Skin epidermis (tissue), 12 donors: ENCODE measurements around the gene PFDN5.

ENCODE experiments used
- H3K27ac ChIP-seq, 21 experiments: fragments of 200-600 bp; sonication (generic) in 11 of 21; one replicate each; pipeline ENCODE4 v1.5.0; 2020; ENCODE audit warnings: mild to moderate bottlenecking in 3 of 21, inconsistent platforms in 2 of 21, moderate library complexity in 2 of 21
- H3K4me3 ChIP-seq, 7 experiments: fragments of 200-600 bp; sonication (generic) in 2 of 7; one replicate each; pipeline ENCODE4 v1.5.0; 2020; ENCODE audit warnings: inconsistent platforms in 2 of 7, mild to moderate bottlenecking in 2 of 7, moderate library complexity in 1 of 7

Gene PFDN5

DNA sequence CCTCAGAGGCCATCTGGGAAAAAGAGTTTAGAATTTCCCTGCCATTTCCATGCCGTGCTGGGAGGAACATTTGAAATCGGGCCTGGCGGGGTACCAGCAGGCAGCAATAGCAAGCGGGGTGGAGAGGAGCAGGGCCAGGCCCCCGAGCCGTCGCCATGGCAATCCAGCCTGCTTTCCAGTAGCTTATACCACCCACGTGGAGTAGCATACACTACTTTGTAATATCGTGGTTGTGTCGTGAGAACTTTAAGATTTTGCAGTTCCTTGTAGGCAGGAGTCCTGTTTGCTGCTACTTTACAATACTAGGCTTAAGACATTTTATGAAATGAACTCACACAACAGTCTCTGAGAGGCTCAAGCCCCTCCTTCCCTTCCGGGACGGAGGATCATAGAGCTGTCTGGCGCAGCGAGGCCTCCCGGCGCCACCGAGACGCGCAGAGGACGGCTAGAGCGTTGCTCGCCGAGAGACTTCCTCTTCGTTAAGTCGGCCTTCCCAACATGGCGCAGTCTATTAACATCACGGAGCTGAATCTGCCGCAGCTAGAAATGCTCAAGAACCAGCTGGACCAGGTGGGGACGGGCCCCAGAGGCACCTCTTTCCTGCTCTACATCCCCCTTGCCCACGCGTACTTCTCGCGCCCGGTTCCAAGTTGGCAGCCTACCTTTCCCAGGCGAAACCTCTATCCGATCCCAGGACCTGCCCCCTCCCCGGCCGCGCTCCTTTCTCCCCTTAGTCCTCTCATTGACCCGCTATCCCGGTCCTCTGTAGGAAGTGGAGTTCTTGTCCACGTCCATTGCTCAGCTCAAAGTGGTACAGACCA is at the start of gene PFDN5:
PFDN5 (plus strand) TSS at position 473 of the 821 bp plus-strand sequence; CDS start at position 499, 26 bp downstream.
- Histone ChIP-seq H3K27ac (peak within 1 kb of the TSS in 20 of 21 experiments; percentile 76 to 97 (median 91)), H3K4me3 (peak within 1 kb of the TSS; percentile 61 to 94 (median 84))

DNA sequence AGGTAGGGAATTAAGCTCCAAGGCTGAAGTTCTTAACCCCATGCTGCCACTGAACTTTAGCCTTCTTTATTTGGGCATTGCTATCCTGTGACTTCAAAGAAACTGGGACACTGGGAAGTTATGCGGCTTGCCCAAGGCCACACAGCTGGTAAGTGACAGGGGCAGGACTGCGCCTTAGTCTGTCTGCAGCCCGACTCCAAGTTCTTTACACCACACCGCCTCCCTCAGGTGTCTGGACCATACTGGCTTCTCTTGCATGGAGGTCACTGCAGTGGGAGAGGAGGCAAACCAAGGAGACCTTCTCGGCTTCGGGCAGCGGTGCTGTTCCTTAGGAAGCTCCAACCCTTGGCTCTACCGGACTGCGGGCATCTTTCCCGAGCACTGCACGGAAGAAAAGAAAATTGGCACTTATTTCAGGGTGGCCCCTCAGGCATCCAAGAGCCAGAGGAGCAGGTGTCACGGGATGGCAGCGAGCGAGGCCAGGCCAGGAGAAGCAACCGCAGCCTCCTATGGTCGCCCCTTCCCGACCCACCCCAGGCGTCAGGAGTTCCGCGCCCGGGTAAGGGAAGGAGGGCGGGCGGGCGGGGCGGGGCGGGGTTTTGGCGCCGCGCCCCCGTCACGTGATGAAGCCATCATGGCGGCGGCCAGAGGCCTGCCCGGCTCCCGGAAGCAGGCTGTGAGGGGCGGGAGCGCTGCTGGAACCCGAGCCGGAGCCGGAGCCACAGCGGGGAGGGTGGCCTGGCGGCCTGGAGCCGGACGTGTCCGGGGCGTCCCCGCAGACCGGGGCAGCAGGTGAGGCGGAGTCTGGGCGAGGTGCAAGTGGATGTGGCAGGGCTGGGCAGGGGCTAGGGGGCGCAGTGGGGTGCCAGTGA is 43.6 kb upstream of the PFDN5 start:
- Histone ChIP-seq H3K4me3 (peak overlapping the region; percentile 63 to 89 (median 84)), H3K27ac (peak overlapping the region; percentile 85 to 99 (median 94))

DNA sequence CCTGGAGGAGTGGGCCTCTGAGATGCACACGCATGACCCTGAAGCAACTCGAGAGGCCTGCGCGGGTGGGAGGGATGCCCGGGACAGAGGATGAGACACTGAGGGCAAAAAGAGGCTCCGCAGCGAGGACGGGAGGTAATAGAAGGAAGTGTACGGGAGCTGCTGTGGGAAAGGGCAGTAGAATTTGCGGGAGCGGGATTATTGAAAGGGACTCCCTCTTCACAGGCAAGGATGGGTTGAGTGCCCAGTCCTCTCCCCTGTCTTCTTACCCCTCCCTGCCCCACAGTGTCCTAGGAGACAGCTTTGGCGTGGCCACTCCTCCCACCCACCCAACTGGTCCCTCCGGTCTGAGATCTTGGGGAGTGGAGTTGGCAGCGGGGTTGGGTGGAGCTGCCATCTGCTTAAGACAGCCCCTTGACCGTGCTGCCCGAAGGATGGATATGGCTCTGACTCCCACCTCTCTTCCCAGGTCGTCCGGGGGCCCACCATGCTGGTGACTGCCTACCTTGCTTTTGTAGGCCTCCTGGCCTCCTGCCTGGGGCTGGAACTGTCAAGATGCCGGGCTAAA is 42.9 kb upstream of the PFDN5 start:
- peak overlapping the region; percentile 63 to 89 (median 84) for H3K4me3 ChIP-seq
- peak overlapping the region; percentile 85 to 99 (median 94) for H3K27ac ChIP-seq

DNA sequence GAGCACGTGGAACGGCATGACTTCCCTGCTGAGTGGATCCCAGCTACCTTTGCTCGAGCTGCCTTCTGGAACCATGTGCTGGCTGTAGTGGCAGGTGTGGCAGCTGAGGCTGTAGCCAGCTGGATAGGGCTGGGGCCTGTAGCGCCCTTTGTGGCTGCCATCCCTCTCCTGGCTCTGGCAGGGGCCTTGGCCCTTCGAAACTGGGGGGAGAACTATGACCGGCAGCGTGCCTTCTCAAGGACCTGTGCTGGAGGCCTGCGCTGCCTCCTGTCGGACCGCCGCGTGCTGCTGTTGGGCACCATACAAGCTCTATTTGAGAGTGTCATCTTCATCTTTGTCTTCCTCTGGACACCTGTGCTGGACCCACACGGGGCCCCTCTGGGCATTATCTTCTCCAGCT is 42.0 kb upstream of the PFDN5 start:
- peak overlapping the region in 1 of 7 experiments; percentile 77 for H3K4me3 ChIP-seq

DNA sequence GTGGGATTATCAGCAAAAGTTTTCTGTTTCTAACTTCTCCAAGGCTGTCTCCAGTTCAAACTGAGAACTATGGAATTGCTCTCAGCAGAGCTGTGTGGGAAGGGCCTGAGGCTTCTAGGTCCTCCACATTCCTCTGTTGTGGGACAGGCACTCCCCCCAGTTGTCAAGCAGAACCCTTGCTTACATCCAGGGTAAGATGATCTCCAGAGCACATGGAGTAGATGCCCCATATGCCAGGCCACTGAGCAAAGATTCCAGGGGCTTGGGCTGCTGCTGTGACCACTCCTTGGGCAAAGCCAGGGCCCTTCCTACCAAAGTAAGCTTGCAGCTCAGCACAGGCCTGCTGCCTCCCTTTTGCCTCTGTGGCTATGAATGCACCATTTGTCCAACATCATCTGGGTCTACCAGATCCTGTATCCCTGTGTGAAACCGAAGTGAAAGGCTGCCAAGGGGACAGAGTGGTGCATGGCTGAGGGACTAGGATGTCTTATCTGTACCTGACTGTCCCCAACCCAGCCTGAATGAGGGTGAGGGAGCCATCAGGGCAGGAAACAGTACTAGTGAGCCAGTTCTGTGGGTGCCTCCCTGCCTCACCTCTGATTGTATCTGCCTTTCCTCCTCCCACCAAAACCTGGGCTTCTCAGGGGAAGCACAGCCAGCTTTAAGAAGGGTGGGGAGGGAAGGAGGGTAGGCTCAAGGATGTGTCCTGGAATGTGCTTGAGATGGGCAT is 40.4 kb upstream of the PFDN5 start:
- peak overlapping the region in 13 of 21 experiments; percentile 0 to 94 (median 44) for H3K27ac ChIP-seq
- no peak overlapping the region for H3K4me3 ChIP-seq

More for the DNA sequence above, 42.0 kb upstream of the PFDN5 start:
- H3K27ac ChIP-seq = peak overlapping the region in 12 of 21 experiments; percentile 91 to 99 (median 94)

DNA sequence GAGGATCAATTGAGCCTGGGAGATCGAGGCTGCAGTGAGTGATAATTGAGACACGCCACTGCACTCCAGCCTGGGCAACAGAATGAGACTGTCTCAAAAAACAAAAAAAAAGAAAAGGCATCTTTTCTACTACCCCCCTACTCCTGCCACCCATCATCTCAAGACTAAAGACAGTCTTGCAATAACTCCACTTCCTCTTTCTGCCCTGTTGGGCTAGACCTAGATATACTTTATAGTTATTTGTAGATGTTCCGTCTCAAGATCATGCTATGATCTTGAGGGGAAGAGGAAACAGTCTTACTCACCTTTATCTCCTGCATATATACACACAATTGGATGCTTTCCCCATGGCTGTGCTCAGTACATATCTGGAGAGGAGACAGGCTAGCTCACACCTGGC is 39.3 kb upstream of the PFDN5 start:
- H3K27ac ChIP-seq = peak overlapping the region in 7 of 21 experiments; percentile 6 to 69 (median 44)
- H3K4me3 ChIP-seq = no peak overlapping the region

DNA sequence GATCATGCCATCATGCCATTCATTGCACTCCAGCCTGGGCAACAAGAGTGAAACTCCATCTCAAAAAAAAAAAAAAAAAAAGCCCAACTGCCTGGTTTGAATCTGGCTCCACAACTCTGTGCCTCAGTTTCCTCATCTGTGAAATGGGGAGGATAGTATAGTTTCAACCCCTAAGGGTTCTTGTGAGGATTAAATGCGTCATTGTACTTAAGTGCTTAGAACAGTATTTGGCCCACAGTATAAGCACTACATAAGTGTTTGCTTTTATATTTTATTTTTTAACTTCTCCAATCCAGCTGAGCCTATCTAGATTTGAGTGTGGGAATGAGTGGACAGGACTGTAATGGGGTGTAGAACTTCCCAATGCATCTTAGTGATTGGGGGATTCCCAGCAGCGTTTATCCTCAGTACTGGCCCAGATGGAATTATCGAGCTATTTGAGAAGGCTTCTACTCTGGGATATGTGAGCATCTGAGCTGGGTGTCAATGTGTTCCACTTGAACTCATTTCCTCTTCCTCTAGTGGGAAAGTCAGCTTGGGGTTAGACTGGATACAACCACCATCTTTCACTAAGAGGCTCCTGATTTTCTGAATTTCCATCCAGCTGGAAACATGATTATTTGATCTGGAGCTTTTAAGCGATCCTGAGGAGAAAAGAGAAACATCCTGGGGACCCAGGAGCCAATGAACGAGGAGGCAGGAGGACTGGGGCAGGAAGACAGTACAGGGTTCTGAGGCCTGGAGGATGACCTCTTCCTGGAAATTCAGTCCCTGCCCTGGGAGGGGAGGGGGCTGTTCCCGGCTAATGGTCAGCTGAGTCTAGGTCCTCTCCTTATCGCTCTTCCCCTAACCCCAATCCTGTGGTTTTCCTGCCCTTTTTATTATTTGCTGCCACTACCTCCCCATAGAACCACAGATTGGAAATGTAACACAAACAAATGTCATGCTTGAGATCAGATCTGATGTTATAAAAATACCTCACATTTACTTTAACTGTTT is 36.5 kb upstream of the PFDN5 start:
- H3K27ac ChIP-seq = peak overlapping the region in 1 of 21 experiments; percentile 11

DNA sequence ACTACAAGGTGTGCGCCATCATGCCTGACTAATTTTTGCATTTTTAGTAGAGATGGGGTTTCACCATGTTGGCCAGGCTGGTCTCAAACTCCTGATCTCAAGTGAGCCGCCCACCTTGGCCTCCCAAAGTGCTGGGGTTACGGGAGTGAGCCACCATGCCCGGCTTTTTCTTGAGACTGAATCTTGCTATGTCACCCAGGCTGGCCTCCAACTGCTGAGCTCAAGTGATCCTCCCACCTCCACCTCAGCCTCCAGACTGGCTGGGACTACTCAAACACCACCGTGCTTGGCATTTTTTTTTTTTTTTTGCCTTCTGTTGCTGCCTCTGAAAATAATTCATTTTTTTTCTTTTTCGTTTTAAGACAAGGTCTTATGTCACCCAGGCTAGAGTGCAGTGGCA is 35.5 kb upstream of the PFDN5 start:
- no peak overlapping the region for H3K27ac ChIP-seq
- no peak overlapping the region for H3K4me3 ChIP-seq

More for the DNA sequence above, 36.5 kb upstream of the PFDN5 start:
- no peak overlapping the region for H3K4me3 ChIP-seq

DNA sequence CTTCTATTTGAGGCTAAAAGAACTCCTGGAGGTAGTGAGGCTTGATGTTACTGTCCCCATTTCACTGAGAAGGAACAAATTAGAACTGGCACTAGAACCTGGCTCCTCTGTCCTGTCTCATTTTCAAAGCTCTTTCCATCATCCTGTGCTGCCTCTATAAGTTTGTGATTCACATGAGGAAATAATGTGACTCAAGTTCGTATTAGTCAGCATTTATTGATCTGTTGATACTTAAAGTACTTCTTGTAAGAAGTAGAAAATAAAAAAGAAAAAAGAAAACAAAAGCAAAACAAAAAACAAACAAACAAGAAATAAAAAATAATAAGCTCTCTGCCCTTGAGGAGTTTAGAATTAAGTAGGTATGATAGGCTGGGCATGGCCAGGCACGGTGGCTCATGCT is 29.6 kb upstream of the PFDN5 start:
- H3K27ac ChIP-seq = no peak overlapping the region
- no peak overlapping the region for H3K4me3 ChIP-seq

DNA sequence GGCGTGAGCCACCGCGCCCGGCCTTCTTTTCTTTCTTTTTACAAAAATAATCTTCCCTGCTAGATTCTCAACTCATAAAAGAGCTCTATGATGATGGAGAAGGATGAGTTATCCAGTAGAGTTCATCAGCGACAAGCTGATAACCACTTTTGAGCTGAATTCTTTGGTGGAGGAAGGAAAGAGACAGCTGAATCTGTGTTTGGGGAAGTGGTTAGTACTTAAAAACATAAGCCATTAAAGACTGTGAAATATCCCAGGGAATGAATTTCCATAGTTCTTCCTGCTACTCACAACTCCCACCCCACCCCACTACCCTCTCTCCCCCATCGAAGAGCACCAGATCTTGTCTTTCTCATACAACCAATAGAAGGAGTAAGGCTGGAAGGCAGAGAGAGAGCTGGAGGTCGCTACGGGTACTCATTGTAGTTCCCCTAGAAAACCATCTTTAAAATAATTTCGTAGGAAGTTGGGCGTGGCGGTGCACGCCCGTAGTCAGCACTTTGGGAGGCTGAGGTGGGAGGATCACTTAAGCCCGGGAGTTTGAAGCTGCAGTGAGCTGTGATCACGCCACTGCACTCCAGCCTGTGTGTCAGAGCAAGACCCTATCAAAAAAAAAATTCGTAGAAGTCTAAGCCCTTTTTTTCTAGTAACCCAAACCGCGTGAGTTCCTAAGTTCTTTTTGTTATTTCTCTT is 27.9 kb upstream of the PFDN5 start:
- Histone ChIP-seq H3K27ac (peak overlapping the region in 19 of 21 experiments; percentile 12 to 76 (median 64)), H3K4me3 (peak overlapping the region; percentile 39 to 83 (median 57))

DNA sequence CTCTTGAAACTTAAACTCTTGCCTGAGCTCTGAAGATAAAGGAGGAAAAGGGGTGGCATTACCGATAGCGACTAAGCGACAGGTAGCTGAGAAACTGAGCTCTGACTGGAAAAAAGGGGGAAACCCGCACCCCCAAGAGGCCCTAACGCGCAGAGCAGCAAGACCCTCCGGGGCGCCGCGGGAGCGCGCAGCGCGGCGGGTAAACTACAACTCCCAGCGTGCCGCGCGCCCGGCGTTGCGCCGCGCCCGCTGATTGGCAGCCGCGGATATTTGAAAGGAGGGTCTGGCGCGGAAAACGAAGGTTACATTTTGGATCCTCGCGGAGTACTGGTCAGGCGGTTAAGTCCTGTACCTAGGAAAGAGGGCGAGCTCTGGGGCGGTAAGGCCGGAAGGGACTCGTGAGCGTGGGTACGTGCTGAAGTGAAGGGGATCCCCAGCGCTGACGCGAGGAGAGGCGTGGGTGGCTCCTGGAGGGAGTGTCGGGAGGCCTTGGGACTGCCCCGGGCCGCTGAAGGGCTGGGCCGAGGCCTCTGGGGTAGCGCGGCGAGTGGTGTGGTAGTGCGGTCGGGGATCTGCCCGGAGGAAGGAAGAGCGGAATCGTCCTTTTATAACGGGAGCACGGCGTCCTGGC is 27.2 kb upstream of the PFDN5 start, which contains the start of gene ESPL1:
ESPL1 (plus strand) TSS at position 301 of the 631 bp plus-strand sequence. CDS start 468 bp downstream, outside the sequence.
- Histone ChIP-seq H3K27ac (peak within 1 kb of the TSS in 19 of 21 experiments; percentile 12 to 76 (median 64)), H3K4me3 (peak within 1 kb of the TSS; percentile 39 to 83 (median 57))

DNA sequence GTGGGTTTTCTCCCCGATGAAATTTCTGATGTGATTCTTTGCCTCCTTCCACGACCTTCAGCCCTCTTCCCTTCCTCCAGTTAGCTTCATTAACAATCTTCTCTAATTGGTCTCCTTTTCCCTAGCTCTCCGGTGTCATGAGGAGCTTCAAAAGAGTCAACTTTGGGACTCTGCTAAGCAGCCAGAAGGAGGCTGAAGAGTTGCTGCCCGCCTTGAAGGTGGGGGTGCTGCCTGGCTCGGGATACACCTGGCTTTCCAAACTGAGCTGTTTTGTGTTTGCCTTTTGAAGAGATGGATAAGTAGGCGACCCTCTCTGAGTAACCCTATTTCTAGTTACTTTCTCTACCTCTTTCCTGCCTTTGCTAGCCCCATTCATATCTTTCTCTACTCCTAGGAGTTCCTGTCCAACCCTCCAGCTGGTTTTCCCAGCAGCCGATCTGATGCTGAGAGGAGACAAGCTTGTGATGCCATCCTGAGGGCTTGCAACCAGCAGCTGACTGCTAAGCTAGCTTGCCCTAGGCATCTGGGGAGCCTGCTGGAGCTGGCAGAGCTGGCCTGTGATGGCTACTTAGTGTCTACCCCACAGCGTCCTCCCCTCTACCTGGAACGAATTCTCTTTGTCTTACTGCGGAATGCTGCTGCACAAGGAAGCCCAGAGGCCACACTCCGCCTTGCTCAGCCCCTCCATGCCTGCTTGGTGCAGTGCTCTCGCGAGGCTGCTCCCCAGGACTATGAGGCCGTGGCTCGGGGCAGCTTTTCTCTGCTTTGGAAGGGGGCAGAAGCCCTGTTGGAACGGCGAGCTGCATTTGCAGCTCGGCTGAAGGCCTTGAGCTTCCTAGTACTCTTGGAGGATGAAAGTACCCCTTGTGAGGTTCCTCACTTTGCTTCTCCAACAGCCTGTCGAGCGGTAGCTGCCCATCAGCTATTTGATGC is 26.4 kb upstream of the PFDN5 start:
- H3K4me3 ChIP-seq = peak overlapping the region; percentile 39 to 83 (median 57)
- peak overlapping the region in 15 of 21 experiments; percentile 12 to 76 (median 64) for H3K27ac ChIP-seq

DNA sequence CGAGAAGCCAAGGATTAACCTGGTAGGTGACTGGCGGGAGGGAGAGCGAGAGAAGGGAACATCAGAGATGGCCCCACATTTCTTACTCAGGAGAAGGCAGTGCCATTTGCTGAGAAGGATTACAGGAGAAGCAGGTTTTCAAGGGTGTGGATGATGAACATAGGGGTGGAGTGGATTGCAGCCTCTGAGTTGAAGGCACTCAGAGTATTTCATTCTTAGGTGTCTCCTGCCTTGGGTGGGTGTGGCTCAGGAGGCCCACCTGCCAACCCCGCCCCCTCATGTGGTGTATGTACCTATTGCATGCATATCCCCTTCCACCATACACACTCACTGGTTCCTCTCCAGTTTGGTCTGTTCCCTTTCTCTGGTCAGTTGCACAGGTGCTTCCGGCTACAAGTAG is 20.9 kb upstream of the PFDN5 start:
- Histone ChIP-seq H3K27ac (peak overlapping the region in 6 of 21 experiments; percentile 16 to 65 (median 32)), H3K4me3 (no peak overlapping the region)

DNA sequence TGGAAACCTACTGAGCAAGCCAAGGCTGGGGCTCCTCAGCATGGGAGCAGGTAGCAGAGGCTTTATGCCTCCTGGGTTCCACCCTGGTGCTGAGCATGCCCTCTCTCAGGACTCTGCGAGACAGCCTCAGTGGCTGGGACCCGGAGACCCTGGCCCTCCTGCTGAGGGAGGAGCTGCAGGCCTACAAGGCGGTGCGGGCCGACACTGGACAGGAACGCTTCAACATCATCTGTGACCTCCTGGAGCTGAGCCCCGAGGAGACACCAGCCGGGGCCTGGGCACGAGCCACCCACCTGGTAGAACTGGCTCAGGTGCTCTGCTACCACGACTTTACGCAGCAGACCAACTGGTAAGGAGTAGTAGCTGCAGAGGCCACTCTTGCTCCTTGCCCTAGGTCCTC is 18.8 kb upstream of the PFDN5 start:
- no peak overlapping the region for H3K4me3 ChIP-seq
- no peak overlapping the region for H3K27ac ChIP-seq

DNA sequence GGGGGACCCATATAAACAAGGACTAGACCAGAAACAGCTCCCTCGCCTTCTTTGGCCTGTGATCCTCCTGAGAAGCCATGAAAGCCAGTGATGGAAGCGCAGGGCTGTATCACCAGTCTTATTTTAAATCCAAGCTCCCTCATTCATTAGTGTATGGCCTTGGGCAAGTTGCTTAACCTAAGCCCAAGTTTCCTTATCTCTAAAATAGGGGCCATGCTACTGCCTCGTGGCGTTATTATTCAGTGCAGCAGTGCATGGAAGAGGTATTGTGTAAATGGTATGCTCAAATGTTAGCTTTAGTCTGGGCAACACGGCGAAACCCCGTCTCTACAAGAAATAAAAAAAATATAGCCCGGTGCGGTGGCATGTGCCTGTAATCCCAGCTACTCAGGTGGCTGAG is 17.4 kb upstream of the PFDN5 start:
- H3K4me3 ChIP-seq = no peak overlapping the region
- no peak overlapping the region for H3K27ac ChIP-seq
